ENCODE results near the gene ACVR1. TPM values are rescaled to one million over a fixed set of nuclear protein-coding genes. Genes with fewer than 3 reads are reported as not detected.

ACVR1 gene
- polyA plus RNA-seq, 1 of the 3 experiments (the other 2 are of a cell fraction), result 22.4 TPM

- Histone ChIP-seq H3K9me2 (no peaks in the 10 kb centered on the region), H3K4me1 (ENCODE audit: control insufficient read depth in 1 of 2, insufficient read depth in 2 of 2, low read depth in 1 of 2, low read length in 1 of 2) (peaks cover 43 to 72% of the 10 kb centered on the region in 2 experiments), H2AFZ (ENCODE audit: low read depth) (no peak overlapping the region), H3K79me2 (ENCODE audit: insufficient read depth) (peaks cover 51% of the 10 kb centered on the region), H3K27me3 (ENCODE audit: insufficient read depth) (no peaks in the 10 kb centered on the region), H3K27ac (ENCODE audit: low read depth in 2 of 2, low read length in 1 of 2) (peak overlapping the region; percentile 93 to 99; a peak in 3 of 4 replicates), H4K20me1 (ENCODE audit: insufficient read depth) (no peaks in the 10 kb centered on the region), H3K4me3 (ENCODE audit: low read depth in 2 of 2, low read length in 1 of 2) (no peak overlapping the region), H3K36me3 (replicated peaks in 1 of 2; ENCODE audit: control insufficient read depth in 1 of 2, insufficient read depth in 2 of 2, low read length in 1 of 2) (no peaks in the 10 kb centered on the region), H3K9ac (no peak overlapping the region), H3F3A (replicated peaks; ENCODE audit: insufficient read depth) (peaks cover 27% of the 10 kb centered on the region), H3K4me2 (peak overlapping the region; percentile 84; the same call in 1 of the 2 replicates), H3K9me3 (no peaks in the 10 kb centered on the region)
- no peak for TF ChIP-seq USF1 (IDR thresholded peaks at IDR 0.05; ENCODE audit: borderline replicate concordance, low read depth)
- TF ChIP-seq MXI1 (IDR thresholded peaks at IDR 0.05; ENCODE audit: low read depth, low read length), result peak; percentile 16; the same call in 1 of the 2 replicates
- DNase-seq, result no peak
- 93% methylated on average over 3 of the region's 3 CpGs for WGBS (ENCODE audit: low lambda C conversion rate)
- ChIA-PET POLR2A (interaction anchor here (1.2 kb wide), 1 partner anchor 40 kb away, joined by 6 read pairs; the partner anchor contains the start of gene ACVR1), CTCF (interaction anchor here (1.3 to 1.4 kb wide), 2 partner anchors 40 to 188 kb away, joined by 5 to 6 read pairs; no protein-coding TSS in a partner anchor)
Observed at GRCh38 chr2:157836531-157836930, 39.6 kb downstream of the ACVR1 start.

- peaks cover 40% of the 10 kb centered on the region for H3K79me2 ChIP-seq (ENCODE audit: insufficient read depth)
- DNase-seq, result no peak
- ChIA-PET POLR2A (no interaction called here), CTCF (no interaction called here)
- WGBS (ENCODE audit: low lambda C conversion rate), result 90% methylated on average over 1 of the region's 1 CpG
- H3K4me2 ChIP-seq, result no peak overlapping the region
- H3K9me2 ChIP-seq, result no peaks in the 10 kb centered on the region
- H3F3A ChIP-seq (replicated peaks; ENCODE audit: insufficient read depth), result peaks cover 35% of the 10 kb centered on the region
- no peak for TF ChIP-seq IRF3 (IDR thresholded peaks at IDR 0.05; ENCODE audit: low read depth, low read length)
- TF ChIP-seq GATA2 (CRISPR knock-in tag; IDR thresholded peaks at IDR 0.05), result no peak
- TF ChIP-seq RFX5 (IDR thresholded peaks at IDR 0.05; ENCODE audit: low read length), result no peak
- TF ChIP-seq RCOR1 (IDR thresholded peaks at IDR 0.05; ENCODE audit: low read length), result no peak
- no peaks in the 10 kb centered on the region for H4K20me1 ChIP-seq (ENCODE audit: insufficient read depth)
- H3K4me1 ChIP-seq (ENCODE audit: control insufficient read depth in 1 of 2, insufficient read depth in 2 of 2, low read depth in 1 of 2, low read length in 1 of 2), result peaks cover 45 to 73% of the 10 kb centered on the region in 2 experiments
- H3K4me3 ChIP-seq (ENCODE audit: low read depth in 2 of 2, low read length in 1 of 2), result no peak overlapping the region
- H2AFZ ChIP-seq (ENCODE audit: low read depth), result no peak overlapping the region
- no peak overlapping the region for H3K9ac ChIP-seq
- H3K36me3 ChIP-seq (replicated peaks in 1 of 2; ENCODE audit: control insufficient read depth in 1 of 2, insufficient read depth in 2 of 2, low read length in 1 of 2), result no peaks in the 10 kb centered on the region
- peak overlapping the region in 1 of 2 experiments; percentile 99; a peak in 2 of 4 replicates for H3K27ac ChIP-seq (ENCODE audit: low read depth in 2 of 2, low read length in 1 of 2)
- no peaks in the 10 kb centered on the region for H3K9me3 ChIP-seq
- no peaks in the 10 kb centered on the region for H3K27me3 ChIP-seq (ENCODE audit: insufficient read depth)
Observed at GRCh38 chr2:157835425-157835824, 40.7 kb downstream of the ACVR1 start.

GRCh38 chr2:157835006-157835405, 41.1 kb downstream of the ACVR1 start:
- Histone ChIP-seq H3K4me2 (no peak overlapping the region), H3K9ac (no peak overlapping the region), H3K27me3 (ENCODE audit: insufficient read depth) (no peaks in the 10 kb centered on the region), H3K79me2 (ENCODE audit: insufficient read depth) (peaks cover 40% of the 10 kb centered on the region), H3K9me2 (no peaks in the 10 kb centered on the region), H3K4me1 (ENCODE audit: control insufficient read depth in 1 of 2, insufficient read depth in 2 of 2, low read depth in 1 of 2, low read length in 1 of 2) (peaks cover 44 to 68% of the 10 kb centered on the region in 2 experiments), H4K20me1 (ENCODE audit: insufficient read depth) (no peaks in the 10 kb centered on the region), H3F3A (replicated peaks; ENCODE audit: insufficient read depth) (peaks cover 38% of the 10 kb centered on the region), H3K9me3 (no peaks in the 10 kb centered on the region), H3K36me3 (replicated peaks in 1 of 2; ENCODE audit: control insufficient read depth in 1 of 2, insufficient read depth in 2 of 2, low read length in 1 of 2) (no peaks in the 10 kb centered on the region), H2AFZ (ENCODE audit: low read depth) (no peak overlapping the region), H3K4me3 (ENCODE audit: low read depth in 2 of 2, low read length in 1 of 2) (no peak overlapping the region), H3K27ac (ENCODE audit: low read depth in 2 of 2, low read length in 1 of 2) (peak overlapping the region in 1 of 2 experiments; percentile 99; a peak in 2 of 4 replicates)
- no peak for DNase-seq
- no peak for TF ChIP-seq NRF1 (IDR thresholded peaks at IDR 0.05; ENCODE audit: low read depth, low read length)
- WGBS (ENCODE audit: low lambda C conversion rate), result 99% methylated on average over 4 of the region's 4 CpGs
- ChIA-PET CTCF (no interaction called here), POLR2A (no interaction called here)

Measured in SK-N-SH (cell line).